Gastrocnemius medialis (tissue), 4 donors: ENCODE results near the gene LEF1. TPM values are rescaled to one million over a fixed set of nuclear protein-coding genes. Genes with fewer than 3 reads are reported as not detected.

Experiments
- ATAC-seq, 2 donors: fragments of 150-250 bp; one replicate each; pipeline ENCODE4 v1.9.1; 2016
- DNase-seq, 2 donors: peaks; one replicate each; pipeline ENCODE4 v3.0.0-alpha.2; 2019
- H3K27ac ChIP-seq, 4 donors: fragments of 200-600 bp; sonication (generic); 1 replicate in 1 of 4; 2 replicates in 3 of 4; pipeline ENCODE4 v1.5.1; 2016 to 2018; ENCODE audit warnings: mild to moderate bottlenecking in 2 of 4, moderate library complexity in 1 of 4
- H3K27me3 ChIP-seq, 3 donors: fragments of 200-600 bp; sonication (generic) in 2 of 3; 1 replicate in 1 of 3; 2 replicates in 2 of 3; pipeline versions ENCODE4 v1.5.1 to v1.6.0; 2016 to 2019; ENCODE audit warnings: mild to moderate bottlenecking in 1 of 3, moderate library complexity in 1 of 3
- H3K36me3 ChIP-seq, 2 donors: fragments of 200-600 bp; sonication (generic) in 1 of 2; one replicate each; pipeline ENCODE4 v1.5.1; 2017 to 2018
- H3K4me1 ChIP-seq, 2 donors: fragments of 200-600 bp; sonication (generic) in 1 of 2; one replicate each; pipeline ENCODE4 v1.5.1; 2016 to 2017; ENCODE audit warnings: mild to moderate bottlenecking in 2 of 2
- H3K4me3 ChIP-seq, 4 donors: fragments of 200-600 bp; sonication (generic) in 3 of 4; 1 replicate in 1 of 4; 2 replicates in 3 of 4; pipeline ENCODE4 v1.5.1; 2016 to 2019; ENCODE audit warnings: mild to moderate bottlenecking in 2 of 4
- H3K9me3 ChIP-seq, 3 donors: fragments of 200-600 bp; sonication (generic) in 2 of 3; 1 replicate in 1 of 3; 2 replicates in 2 of 3; pipeline ENCODE4 v1.5.1; 2016 to 2019
- POLR2A ChIP-seq, 2 donors: fragments of 450-650 bp; IDR thresholded peaks; one replicate each; pipeline ENCODE4 v1.6.1; 2017; ENCODE audit warnings: antibody characterized with exemption in 2 of 2, mild to moderate bottlenecking in 2 of 2, moderate library complexity in 2 of 2
- in situ Hi-C, 4 donors: fragments of 200-750 bp; cut with MboI; loops; one replicate each; pipeline versions ENCODE4 v1.15.0 to v1.8.0; 2017; ENCODE audit warnings: low sequenced_read_pairs in 4 of 4
- intact Hi-C: fragments of 100-400 bp; cut with DNase I; formaldehyde crosslinking; loops from one replicate; pipeline ENCODE4 v1.15.1; 2023; ENCODE audit warnings: low total_unique reads
- total RNA-seq, 4 donors: library from RNA; depleted of rRNA; stranded (reverse); fragments of >200 nt; gene quantifications; one replicate each; pipeline versions ENCODE4 v1.1.0 to v1.2.3, GENCODE V29; 2016
- TF ChIP-seq, protein P1 (sequence below), 5 experiments: fragments of 450-650 bp in 3 of 5; fragments of 200-600 bp in 2 of 5; sonication (generic) in 2 of 5; IDR thresholded peaks in 4 of 5; conservative IDR thresholded peaks in 1 of 5; 1 replicate in 4 of 5; 2 replicates in 1 of 5; pipeline ENCODE4 v1.5.1; 2016 to 2019; ENCODE audit warnings: antibody characterized with exemption in 5 of 5, mild to moderate bottlenecking in 3 of 5, moderate library complexity in 3 of 5

LEF1 gene
- total RNA-seq, 4 donors from 2014 or later: 0.33 TPM; not detected in 3

DNA sequence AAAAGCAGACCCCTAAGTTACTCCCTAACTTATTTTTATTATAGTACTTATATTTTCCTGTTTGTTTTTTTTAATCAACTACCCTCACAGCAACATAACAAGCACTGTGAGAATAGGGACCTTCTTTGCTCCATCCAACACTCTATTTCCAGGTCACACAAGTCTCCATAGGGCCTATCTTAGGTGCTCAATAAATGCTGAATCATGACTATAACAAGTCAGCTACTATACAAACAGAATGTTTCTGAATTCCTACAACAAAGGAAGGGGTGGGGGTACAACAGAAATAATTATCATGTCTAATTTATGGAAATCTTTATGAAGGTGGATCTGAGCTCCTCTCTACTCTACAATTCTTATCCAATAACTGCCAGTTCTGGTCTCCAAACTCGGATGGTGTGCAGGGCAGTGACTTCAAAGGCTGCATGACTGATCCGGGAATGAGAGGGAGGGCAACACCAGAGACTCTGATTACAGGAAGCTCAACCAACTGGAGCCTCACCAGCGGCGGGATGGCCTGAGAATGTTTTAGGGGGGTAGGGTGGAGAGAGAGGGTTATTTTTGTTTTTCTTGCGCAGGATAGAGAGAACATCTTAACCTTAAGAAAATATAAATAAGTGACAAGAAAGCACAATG, 107.9 kb downstream of the LEF1 start:
- no peaks in the 10 kb centered on the region for H3K4me1 ChIP-seq
- H3K9me3 ChIP-seq: no peaks in the 10 kb centered on the region
- H3K36me3 ChIP-seq: no peaks in the 10 kb centered on the region
- H3K27ac ChIP-seq: no peak overlapping the region
- peaks cover 0 to 2% (median 0%) of the 10 kb centered on the region in 3 donors for H3K27me3 ChIP-seq
- no peak for ATAC-seq
- intact Hi-C loops: no loop called here
- DNase-seq: no peak
- in situ Hi-C loops: no loop called here
- H3K4me3 ChIP-seq: no peak overlapping the region
- TF ChIP-seq POLR2A (IDR thresholded peaks at IDR 0.05): no peak
- TF ChIP-seq, protein P1, sequence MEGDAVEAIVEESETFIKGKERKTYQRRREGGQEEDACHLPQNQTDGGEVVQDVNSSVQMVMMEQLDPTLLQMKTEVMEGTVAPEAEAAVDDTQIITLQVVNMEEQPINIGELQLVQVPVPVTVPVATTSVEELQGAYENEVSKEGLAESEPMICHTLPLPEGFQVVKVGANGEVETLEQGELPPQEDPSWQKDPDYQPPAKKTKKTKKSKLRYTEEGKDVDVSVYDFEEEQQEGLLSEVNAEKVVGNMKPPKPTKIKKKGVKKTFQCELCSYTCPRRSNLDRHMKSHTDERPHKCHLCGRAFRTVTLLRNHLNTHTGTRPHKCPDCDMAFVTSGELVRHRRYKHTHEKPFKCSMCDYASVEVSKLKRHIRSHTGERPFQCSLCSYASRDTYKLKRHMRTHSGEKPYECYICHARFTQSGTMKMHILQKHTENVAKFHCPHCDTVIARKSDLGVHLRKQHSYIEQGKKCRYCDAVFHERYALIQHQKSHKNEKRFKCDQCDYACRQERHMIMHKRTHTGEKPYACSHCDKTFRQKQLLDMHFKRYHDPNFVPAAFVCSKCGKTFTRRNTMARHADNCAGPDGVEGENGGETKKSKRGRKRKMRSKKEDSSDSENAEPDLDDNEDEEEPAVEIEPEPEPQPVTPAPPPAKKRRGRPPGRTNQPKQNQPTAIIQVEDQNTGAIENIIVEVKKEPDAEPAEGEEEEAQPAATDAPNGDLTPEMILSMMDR (IDR thresholded peaks at IDR 0.05 in 4 of 5, conservative IDR thresholded peaks at IDR 0.05 in 1 of 5): no peak

DNA sequence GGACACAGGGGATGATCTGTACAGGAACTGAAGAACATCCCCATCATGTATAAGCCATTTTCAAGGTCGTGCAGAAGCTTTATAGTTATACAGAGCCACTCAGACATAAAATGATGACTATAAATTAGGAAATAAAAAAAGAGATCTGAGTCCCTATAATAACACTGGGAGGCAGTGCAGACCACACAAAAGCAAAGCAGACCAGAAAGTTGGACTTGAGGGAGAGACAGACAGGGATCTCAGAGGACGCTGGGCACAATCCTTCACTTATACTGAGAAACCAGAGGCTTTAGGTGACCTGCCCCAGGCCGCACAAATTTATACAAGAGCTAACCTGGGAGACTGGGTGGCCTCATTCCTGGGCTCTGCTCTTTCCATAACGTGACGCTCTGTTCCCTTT, 108.6 kb downstream of the LEF1 start:
- no peak for ATAC-seq
- Histone ChIP-seq H3K9me3 (no peaks in the 10 kb centered on the region), H3K27me3 (peaks cover 0 to 2% (median 0%) of the 10 kb centered on the region in 3 donors), H3K27ac (no peak overlapping the region), H3K36me3 (no peaks in the 10 kb centered on the region), H3K4me1 (no peaks in the 10 kb centered on the region), H3K4me3 (no peak overlapping the region)
- in situ Hi-C loops: no loop called here
- no peak for DNase-seq
- TF ChIP-seq POLR2A (IDR thresholded peaks at IDR 0.05): no peak
- TF ChIP-seq, protein P1 (IDR thresholded peaks at IDR 0.05 in 4 of 5, conservative IDR thresholded peaks at IDR 0.05 in 1 of 5): no peak
- intact Hi-C loops: no loop called here

DNA sequence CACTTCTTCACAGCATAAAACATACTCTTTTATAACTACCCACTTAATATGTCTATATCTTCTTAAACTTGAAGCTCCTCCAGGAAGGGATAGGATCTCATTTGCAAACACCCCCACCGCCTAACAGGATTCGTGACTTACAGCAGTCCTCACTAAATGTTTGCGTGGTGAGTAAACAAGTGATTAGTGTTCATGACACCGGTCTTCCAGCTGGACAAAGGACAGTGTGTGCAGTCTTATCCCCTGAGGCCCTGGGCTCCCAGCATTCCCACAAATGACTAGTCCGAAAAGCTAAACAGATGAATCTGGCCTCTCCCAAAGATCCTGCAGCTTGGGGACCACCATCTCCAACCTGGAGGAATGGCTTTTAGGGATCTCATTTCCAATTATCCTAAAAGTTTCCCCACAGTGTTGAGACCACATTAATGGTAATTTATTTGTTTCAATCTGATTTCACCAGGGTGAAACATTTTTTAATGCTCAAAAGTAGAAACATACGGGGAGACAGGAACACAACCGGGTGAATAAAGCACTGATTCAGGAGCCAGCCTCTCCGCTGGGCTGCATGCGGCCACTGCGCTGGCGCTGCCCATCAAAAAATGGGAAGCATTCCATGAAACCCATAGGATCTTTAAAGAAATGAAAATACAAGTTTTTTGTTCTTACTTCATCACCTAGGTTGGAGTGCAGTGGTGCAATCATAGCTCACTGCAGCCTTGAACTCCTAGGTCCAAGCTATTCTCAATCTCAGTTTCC, 109.9 kb downstream of the LEF1 start:
- Histone ChIP-seq H3K9me3 (no peaks in the 10 kb centered on the region), H3K36me3 (no peaks in the 10 kb centered on the region), H3K27ac (no peak overlapping the region), H3K4me1 (no peaks in the 10 kb centered on the region), H3K27me3 (peaks cover 0 to 2% (median 0%) of the 10 kb centered on the region in 3 donors), H3K4me3 (no peak overlapping the region)
- in situ Hi-C loops: no loop called here
- ATAC-seq (no peak), DNase-seq (no peak)
- intact Hi-C loops: no loop called here
- TF ChIP-seq, protein P1 (IDR thresholded peaks at IDR 0.05 in 4 of 5, conservative IDR thresholded peaks at IDR 0.05 in 1 of 5): no peak
- no peak for TF ChIP-seq POLR2A (IDR thresholded peaks at IDR 0.05)

DNA sequence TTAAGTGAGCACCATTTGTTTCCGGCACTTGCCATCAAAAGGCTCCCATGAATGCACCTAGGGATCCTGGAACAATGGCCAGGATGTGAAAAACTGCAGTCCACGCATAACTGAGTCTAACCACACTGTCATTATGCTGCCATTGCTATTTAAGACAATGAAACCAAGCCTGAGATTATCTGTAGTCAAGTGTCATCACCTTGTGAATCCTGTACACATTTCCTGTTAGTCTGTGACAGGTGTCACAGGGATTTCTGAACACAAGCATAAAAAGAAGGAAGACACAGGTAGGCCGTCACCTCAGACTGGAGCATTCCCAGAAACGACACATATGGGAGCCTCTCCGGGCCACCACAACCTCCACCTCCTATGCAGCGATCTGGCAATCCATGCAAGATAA, 112.3 kb downstream of the LEF1 start:
- Histone ChIP-seq H3K27ac (no peak overlapping the region), H3K36me3 (no peaks in the 10 kb centered on the region), H3K27me3 (no peaks in the 10 kb centered on the region), H3K4me3 (no peak overlapping the region), H3K9me3 (no peaks in the 10 kb centered on the region), H3K4me1 (no peaks in the 10 kb centered on the region)
- in situ Hi-C loops: no loop called here
- TF ChIP-seq, protein P1 (IDR thresholded peaks at IDR 0.05 in 4 of 5, conservative IDR thresholded peaks at IDR 0.05 in 1 of 5): no peak
- no peak for TF ChIP-seq POLR2A (IDR thresholded peaks at IDR 0.05)
- DNase-seq: no peak
- intact Hi-C loops: no loop called here
- no peak for ATAC-seq
